ENCODE results near the gene TPPP3.

DNA sequence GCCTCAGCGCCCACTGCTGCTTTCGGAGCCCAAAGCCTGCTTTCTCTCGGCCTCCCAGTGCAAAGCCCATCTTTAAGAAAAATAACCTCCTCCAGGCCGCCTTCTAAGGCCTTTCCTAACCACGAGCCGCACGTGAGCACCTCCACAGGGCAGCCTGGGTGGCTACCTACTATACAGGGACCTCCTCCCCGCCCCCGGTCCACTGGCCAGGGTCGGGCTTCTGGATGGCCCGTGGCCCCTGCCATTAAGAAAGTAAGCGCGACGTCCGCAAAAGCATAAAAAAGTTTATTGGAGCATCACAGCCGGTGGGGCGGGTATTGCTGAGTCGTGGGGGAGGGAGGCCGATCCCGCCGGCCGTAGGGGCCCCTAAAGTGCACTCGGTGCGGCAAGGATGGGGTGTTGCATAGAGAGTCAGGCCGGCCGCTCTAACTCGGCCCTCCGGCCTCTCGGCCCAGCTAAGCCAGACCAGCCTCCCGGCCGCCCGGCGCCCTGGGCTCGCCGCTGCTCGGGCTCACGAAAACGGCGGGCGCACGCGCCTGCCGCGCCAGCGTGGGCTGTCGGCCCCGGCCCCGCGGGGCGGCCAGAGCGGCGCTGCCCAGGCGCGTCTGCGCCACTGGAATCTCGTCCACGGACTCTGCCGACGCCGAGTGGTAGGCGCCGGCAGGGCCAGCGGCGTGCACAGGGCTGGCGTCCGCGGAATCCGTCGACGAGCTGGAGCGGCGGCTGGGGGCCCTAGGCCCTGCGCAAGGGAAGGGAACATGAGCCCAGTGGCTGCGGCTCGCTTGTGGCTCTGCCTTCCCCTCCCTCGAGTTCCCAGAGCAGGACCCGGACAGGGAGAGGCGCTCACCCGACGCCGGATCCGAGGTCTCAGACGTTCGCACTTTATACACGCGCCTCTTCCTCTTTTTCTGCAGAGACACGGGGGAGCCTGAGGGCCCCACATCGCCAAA is 1.1 kb upstream of the TPPP3 start:
- TF ChIP-seq CREB3 (tag; conservative IDR thresholded peaks at IDR 0.05; ENCODE audit: low read depth) (no peak), BHLHE40 (IDR thresholded peaks at IDR 0.05; ENCODE audit: low read length) (no peak), NFE2 (IDR thresholded peaks at IDR 0.05; ENCODE audit: low read depth) (no peak), SMAD3 (CRISPR knock-in tag; conservative IDR thresholded peaks at IDR 0.05) (no peak), ZNF232 (CRISPR knock-in tag; IDR thresholded peaks at IDR 0.05) (no peak), GABPB1 (CRISPR knock-in tag; IDR thresholded peaks at IDR 0.05) (no peak), USF1 (CRISPR knock-in tag; IDR thresholded peaks at IDR 0.05) (no peak), KAT2B (IDR thresholded peaks at IDR 0.05; ENCODE audit: low read depth, low read length) (no peak), ZNF282 (CRISPR knock-in tag; IDR thresholded peaks at IDR 0.05) (no peak), TCF7L2 (IDR thresholded peaks at IDR 0.05; ENCODE audit: low read depth, low read length) (no peak), KLF10 (CRISPR knock-in tag; IDR thresholded peaks at IDR 0.05) (no peak), ATF3 (IDR thresholded peaks at IDR 0.05) (no peak), ATF3 (CRISPR knock-in tag; conservative IDR thresholded peaks at IDR 0.05) (no peak), CEBPB (tag; IDR thresholded peaks at IDR 0.05) (no peak)
- TF ChIP-seq, protein P1, sequence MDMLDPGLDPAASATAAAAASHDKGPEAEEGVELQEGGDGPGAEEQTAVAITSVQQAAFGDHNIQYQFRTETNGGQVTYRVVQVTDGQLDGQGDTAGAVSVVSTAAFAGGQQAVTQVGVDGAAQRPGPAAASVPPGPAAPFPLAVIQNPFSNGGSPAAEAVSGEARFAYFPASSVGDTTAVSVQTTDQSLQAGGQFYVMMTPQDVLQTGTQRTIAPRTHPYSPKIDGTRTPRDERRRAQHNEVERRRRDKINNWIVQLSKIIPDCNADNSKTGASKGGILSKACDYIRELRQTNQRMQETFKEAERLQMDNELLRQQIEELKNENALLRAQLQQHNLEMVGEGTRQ (CRISPR knock-in tag; IDR thresholded peaks at IDR 0.05), result no peak

All from K562 (cell line).